Measurements from ENCODE around the gene SHC4.

Gene SHC4

GRCh38 chr15:48963524-48964113 is at the start of gene SHC4:
Gene SHC4 (minus strand): TSS chr15:48963919. CDS start chr15:48963015, 904 bp downstream.
- peak; percentile 50 for TF ChIP-seq CTCF (IDR thresholded peaks at IDR 0.05)

GRCh38 chr15:48999314-48999713 is 35.6 kb upstream of the SHC4 start:
- TF ChIP-seq CTCF (IDR thresholded peaks at IDR 0.05) = no peak

GRCh38 chr15:48996276-48996675 is 32.6 kb upstream of the SHC4 start:
- no peak for TF ChIP-seq CTCF (IDR thresholded peaks at IDR 0.05)

- TF ChIP-seq CTCF (IDR thresholded peaks at IDR 0.05) = no peak
These were observed 29.7 kb upstream of the SHC4 start for GRCh38 chr15:48993380-48993779.

GRCh38 chr15:48992545-48992944 is 28.8 kb upstream of the SHC4 start:
- no peak for TF ChIP-seq CTCF (IDR thresholded peaks at IDR 0.05)

- no peak for TF ChIP-seq CTCF (IDR thresholded peaks at IDR 0.05)
These were observed 28.4 kb upstream of the SHC4 start for GRCh38 chr15:48992096-48992495.

- no peak for TF ChIP-seq CTCF (IDR thresholded peaks at IDR 0.05)
These were observed 25.5 kb upstream of the SHC4 start for GRCh38 chr15:48989170-48989569.

- no peak for TF ChIP-seq CTCF (IDR thresholded peaks at IDR 0.05)
These were observed 23.4 kb upstream of the SHC4 start for GRCh38 chr15:48987142-48987541.

Data from LNCAP (cell line).